GM23338 (cell line): ENCODE measurements around the gene ING5. TPM values are rescaled to one million over a fixed set of nuclear protein-coding genes. Genes with fewer than 3 reads are reported as not detected.

Source experiments
- ATAC-seq: fragments of 200-7000 bp; cut with Tn5 transposase; 3 replicates; pipeline ENCODE4 v1.9.1; 2020
- DNase-seq: peaks from one replicate; pipeline ENCODE4 v3.0.0-alpha.2; 2015; ENCODE audit warnings: low spot score
- H2AFZ ChIP-seq: fragments of 200-600 bp; sonication (generic); 2 replicates; pipeline ENCODE4 v1.8.0; 2016; ENCODE audit warnings: antibody characterized with exemption, mild to moderate bottlenecking, moderate library complexity
- H3F3A ChIP-seq: fragments of 200-600 bp; sonication (generic); replicated peaks from 2 replicates; pipeline ENCODE4 v1.8.0; 2017; ENCODE audit warnings: antibody characterized with exemption, mixed run types, low read depth
- H3K27ac ChIP-seq: fragments of 200-600 bp; sonication (generic); 2 replicates; pipeline ENCODE4 v1.6.1; 2016; ENCODE audit warnings: low read depth
- H3K27me3 ChIP-seq: fragments of 200-600 bp; sonication (generic); 2 replicates; pipeline ENCODE4 v1.8.0; 2016; ENCODE audit warnings: mild to moderate bottlenecking, mixed run types, moderate library complexity; ENCODE audit not compliant: insufficient read depth
- H3K36me3 ChIP-seq: fragments of 200-600 bp; sonication (generic); 2 replicates; pipeline ENCODE4 v1.8.0; 2016; ENCODE audit warnings: mild to moderate bottlenecking; ENCODE audit not compliant: insufficient read depth
- H3K4me1 ChIP-seq: fragments of 200-600 bp; sonication (generic); 2 replicates; pipeline ENCODE4 v1.8.0; 2016; ENCODE audit warnings: mild to moderate bottlenecking, moderate library complexity; ENCODE audit not compliant: insufficient read depth
- H3K4me2 ChIP-seq: fragments of 200-600 bp; sonication (generic); 2 replicates; pipeline ENCODE4 v1.7.1; 2017; ENCODE audit warnings: mixed run types
- H3K4me3 ChIP-seq: fragments of 200-600 bp; sonication (generic); 2 replicates; pipeline ENCODE4 v1.6.1; 2016; ENCODE audit warnings: mixed run types
- H3K79me2 ChIP-seq: fragments of 200-600 bp; sonication (generic); replicated peaks from 2 replicates; pipeline ENCODE4 v1.8.0; 2017; ENCODE audit warnings: mild to moderate bottlenecking; ENCODE audit not compliant: insufficient read depth
- H3K9me2 ChIP-seq: fragments of 200-600 bp; sonication (generic); 2 replicates; pipeline ENCODE4 v1.8.0; 2017; ENCODE audit not compliant: insufficient read depth
- H4K20me1 ChIP-seq: fragments of 200-600 bp; sonication (generic); replicated peaks from 2 replicates; pipeline ENCODE4 v1.8.0; 2017; ENCODE audit warnings: mild to moderate bottlenecking; ENCODE audit not compliant: insufficient read depth
- H3K27ac Mint-ChIP-seq: 2 replicates; pipeline ENCODE4 v1.8.0; 2020; ENCODE audit warnings: inconsistent platforms, mild to moderate bottlenecking, moderate library complexity, mixed read lengths
- H3K27me3 Mint-ChIP-seq: 3 replicates; pipeline ENCODE4 v1.8.0; 2022; ENCODE audit warnings: low read depth, mild to moderate bottlenecking, moderate library complexity, mixed read lengths, inconsistent platforms; ENCODE audit not compliant: insufficient read depth, poor library complexity
- H3K36me3 Mint-ChIP-seq: 3 replicates; pipeline ENCODE4 v1.8.0; 2021; ENCODE audit warnings: low read depth, mild to moderate bottlenecking, inconsistent platforms, moderate library complexity, mixed read lengths
- H3K4me1 Mint-ChIP-seq: 3 replicates; pipeline ENCODE4 v1.8.0; 2020; ENCODE audit warnings: mild to moderate bottlenecking, inconsistent platforms, mixed read lengths
- H3K4me3 Mint-ChIP-seq: 3 replicates; pipeline ENCODE4 v1.8.0; 2021; ENCODE audit warnings: moderate library complexity, mild to moderate bottlenecking, inconsistent platforms, mixed read lengths
- H3K9me3 Mint-ChIP-seq: 3 replicates; pipeline ENCODE4 v1.8.0; 2020; ENCODE audit warnings: moderate library complexity, mild to moderate bottlenecking, inconsistent platforms, mixed read lengths
- CREB1 ChIP-seq: fragments of 250-450 bp; sonication (Bioruptor Pico); IDR thresholded peaks from 2 replicates; pipeline ENCODE4 v1.5.0; 2020; ENCODE audit warnings: low read depth, mild to moderate bottlenecking, moderate library complexity
- CTCF ChIP-seq, 2 experiments: fragments of 200-600 bp in 1 of 2; sonication (generic) in 1 of 2; conservative IDR thresholded peaks; 2 replicates each; pipeline versions ENCODE4 v1.5.1 to v1.6.1; 2016 to 2017; ENCODE audit warnings: antibody characterized with exemption in 2 of 2, low read depth in 2 of 2, mild to moderate bottlenecking in 2 of 2, moderate library complexity in 1 of 2
- ETS1 ChIP-seq: IDR thresholded peaks from 2 replicates; pipeline ENCODE4 v1.6.1; 2016; ENCODE audit warnings: antibody characterized with exemption
- EZH2 ChIP-seq: fragments of 200-600 bp; sonication (generic); IDR thresholded peaks from one replicate; pipeline ENCODE4 v1.8.0; 2017; ENCODE audit warnings: antibody characterized with exemption, mild to moderate bottlenecking, low read depth; ENCODE audit not compliant: unreplicated experiment
- EZH2phosphoT487 ChIP-seq: fragments of 200-600 bp; sonication (generic); IDR thresholded peaks from one replicate; pipeline ENCODE4 v1.8.1; 2018; ENCODE audit warnings: antibody characterized with exemption; ENCODE audit not compliant: unreplicated experiment
- JUNB ChIP-seq: IDR thresholded peaks from one replicate; pipeline ENCODE4 v1.6.1; 2016; ENCODE audit warnings: antibody characterized with exemption; ENCODE audit not compliant: unreplicated experiment
- NANOG ChIP-seq: IDR thresholded peaks from 2 replicates; pipeline ENCODE4 v1.6.1; 2016; ENCODE audit warnings: antibody characterized with exemption, borderline replicate concordance
- POLR2AphosphoS5 ChIP-seq: IDR thresholded peaks from 2 replicates; pipeline ENCODE4 v1.6.1; 2016; ENCODE audit warnings: antibody characterized with exemption, low read depth
- REST ChIP-seq: IDR thresholded peaks from one replicate; pipeline ENCODE4 v1.6.1; 2018; ENCODE audit warnings: antibody characterized with exemption; ENCODE audit not compliant: unreplicated experiment
- STAT1 ChIP-seq: IDR thresholded peaks from one replicate; pipeline ENCODE4 v1.6.1; 2016; ENCODE audit warnings: antibody characterized with exemption; ENCODE audit not compliant: unreplicated experiment
- ZNF114 ChIP-seq: fragments of 250-450 bp; sonication (Bioruptor Pico); IDR thresholded peaks from 2 replicates; pipeline ENCODE4 v1.5.0; 2020; ENCODE audit warnings: mild to moderate bottlenecking, moderate library complexity
- ZNF331 ChIP-seq: fragments of 250-450 bp; sonication (Bioruptor Pico); IDR thresholded peaks from 2 replicates; pipeline ENCODE4 v1.5.0; 2020; ENCODE audit warnings: low read depth, mild to moderate bottlenecking, moderate library complexity
- ZNF462 ChIP-seq: fragments of 250-450 bp; sonication (Bioruptor Pico); IDR thresholded peaks from 2 replicates; pipeline ENCODE4 v1.5.0; 2020; ENCODE audit warnings: mild to moderate bottlenecking, moderate library complexity
- polyA plus RNA-seq: library from polyadenylated mRNA; unstranded; fragments of >200 nt; fragmentation: Nextera tagmentation; extraction: Ambion mirVana; gene quantifications from 2 replicates; pipeline ENCODE4 v1.2.1, GENCODE V29; 2016
- total RNA-seq: library from RNA; depleted of rRNA; stranded (reverse); fragments of >200 nt; shearing (Covaris generic); gene quantifications from 2 replicates; pipeline ENCODE4 v1.2.3, GENCODE V29; 2014

The ING5 gene
- total and polyA plus RNA-seq, 2 experiments from 2014 or later = 25.7 to 42.5 TPM

- peaks cover 7% of the 10 kb centered on the region for H3K36me3 ChIP-seq
- Mint-ChIP-seq H3K27ac (no peak overlapping the region), H3K9me3 (peaks cover 25% of the 10 kb centered on the region), H3K27me3 (peaks cover 14% of the 10 kb centered on the region), H3K4me3 (no peak overlapping the region), H3K4me1 (no peaks in the 10 kb centered on the region), H3K36me3 (peaks cover 40% of the 10 kb centered on the region)
- ATAC-seq (no peak), DNase-seq (no peak)
- H4K20me1 ChIP-seq = peaks cover 5% of the 10 kb centered on the region
- no peak overlapping the region for H3K4me3 ChIP-seq
- no peaks in the 10 kb centered on the region for H3K27me3 ChIP-seq
- H2AFZ ChIP-seq = no peak overlapping the region
- no peaks in the 10 kb centered on the region; the same call in 1 of the 2 replicates for H3K4me1 ChIP-seq
- H3K4me2 ChIP-seq = no peak overlapping the region
- no peaks in the 10 kb centered on the region for H3K79me2 ChIP-seq
- no peaks in the 10 kb centered on the region for H3K9me2 ChIP-seq
- H3F3A ChIP-seq = no peaks in the 10 kb centered on the region
- H3K27ac ChIP-seq = no peak overlapping the region
- no peak for TF ChIP-seq POLR2AphosphoS5
- no peak for TF ChIP-seq STAT1
- TF ChIP-seq ZNF462 = no peak
- no peak for TF ChIP-seq ZNF114 (CRISPR knock-in tag)
- no peak for TF ChIP-seq CREB1 (CRISPR knock-in tag)
- TF ChIP-seq CTCF (conservative IDR thresholded peaks at IDR 0.05; ENCODE audit: low read depth in 2 of 2) = no peak
- TF ChIP-seq REST = no peak
- TF ChIP-seq ETS1 = no peak
- TF ChIP-seq NANOG = no peak
- TF ChIP-seq ZNF331 = no peak
- no peak for TF ChIP-seq EZH2phosphoT487
- no peak for TF ChIP-seq EZH2
- no peak for TF ChIP-seq JUNB
Observed at GRCh38 chr2:241726459-241726858, 24.6 kb downstream of the ING5 start.
